Mammary epithelial cell (primary cell): ENCODE data around the gene BAX.

Experiments
- CTCF ChIP-seq, 2 donors: IDR thresholded peaks in 1 of 2; conservative IDR thresholded peaks in 1 of 2; 2 replicates each; pipeline ENCODE4 v1.5.1; 2011 to 2012; ENCODE audit warnings: inconsistent platforms in 2 of 2, low read length in 2 of 2, mild to moderate bottlenecking in 2 of 2, control low read depth in 1 of 2, low read depth in 1 of 2; ENCODE audit not compliant: insufficient read depth in 1 of 2; ENCODE audit errors: extremely low read depth in 1 of 2
- EZH2 ChIP-seq: IDR thresholded peaks from 2 replicates; pipeline ENCODE4 v1.6.1; 2012; ENCODE audit warnings: low read length, inconsistent platforms, borderline replicate concordance

GRCh38 chr19:48954595-48955307 is at the start of gene BAX:
- TF ChIP-seq CTCF (conservative IDR thresholded peaks at IDR 0.05 in 1 of 2, IDR thresholded peaks at IDR 0.05 in 1 of 2; ENCODE audit: extremely low read depth in 1 of 2, insufficient read depth in 1 of 2, low read depth in 1 of 2, low read length in 2 of 2) (no peak), EZH2 (no peak)
